ENCODE data around the gene ALDH1B1.

DNA sequence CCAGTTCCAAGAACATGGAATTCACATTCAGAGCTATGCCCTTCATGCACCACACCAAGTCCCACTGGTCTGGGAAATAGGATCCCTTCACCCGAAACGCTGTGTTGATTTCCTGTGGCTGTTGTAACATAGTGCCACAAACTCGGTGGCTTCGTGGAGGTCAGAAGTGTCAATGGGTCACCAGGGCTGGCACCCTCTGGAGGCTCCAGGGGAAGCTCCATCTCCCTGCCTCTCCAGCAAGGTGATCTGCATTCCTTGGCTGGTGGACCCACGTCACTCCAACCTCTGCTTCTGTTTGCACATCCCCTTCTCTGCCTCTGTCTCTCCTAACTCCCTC, 28.9 kb upstream of the ALDH1B1 start:
- TF ChIP-seq POLR2A (IDR thresholded peaks at IDR 0.05) (no peak), CTCF (IDR thresholded peaks at IDR 0.05) (no peak)

Data from heart left ventricle (tissue), 13 donors.